ENCODE measurements around the gene SEMA5A.

DNA sequence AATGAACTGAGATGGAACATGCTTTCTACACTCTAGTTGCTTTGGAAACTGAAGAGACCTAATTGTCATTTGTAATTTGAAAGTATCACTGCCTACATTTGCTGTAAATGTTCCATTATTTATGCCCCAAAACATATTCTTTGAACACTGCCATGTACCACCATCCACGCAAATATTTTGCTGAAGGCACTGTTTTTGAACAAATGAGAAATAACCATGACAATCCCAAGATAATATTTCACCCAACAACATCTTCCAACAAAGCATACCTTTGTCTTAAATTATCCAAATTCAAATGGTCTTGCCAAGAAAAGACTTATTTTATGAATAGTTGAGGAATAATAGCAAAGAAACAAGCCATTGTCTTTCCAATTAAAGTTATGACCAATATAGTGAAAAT lies 356.2 kb downstream of the SEMA5A start:
- TF ChIP-seq, protein P1, sequence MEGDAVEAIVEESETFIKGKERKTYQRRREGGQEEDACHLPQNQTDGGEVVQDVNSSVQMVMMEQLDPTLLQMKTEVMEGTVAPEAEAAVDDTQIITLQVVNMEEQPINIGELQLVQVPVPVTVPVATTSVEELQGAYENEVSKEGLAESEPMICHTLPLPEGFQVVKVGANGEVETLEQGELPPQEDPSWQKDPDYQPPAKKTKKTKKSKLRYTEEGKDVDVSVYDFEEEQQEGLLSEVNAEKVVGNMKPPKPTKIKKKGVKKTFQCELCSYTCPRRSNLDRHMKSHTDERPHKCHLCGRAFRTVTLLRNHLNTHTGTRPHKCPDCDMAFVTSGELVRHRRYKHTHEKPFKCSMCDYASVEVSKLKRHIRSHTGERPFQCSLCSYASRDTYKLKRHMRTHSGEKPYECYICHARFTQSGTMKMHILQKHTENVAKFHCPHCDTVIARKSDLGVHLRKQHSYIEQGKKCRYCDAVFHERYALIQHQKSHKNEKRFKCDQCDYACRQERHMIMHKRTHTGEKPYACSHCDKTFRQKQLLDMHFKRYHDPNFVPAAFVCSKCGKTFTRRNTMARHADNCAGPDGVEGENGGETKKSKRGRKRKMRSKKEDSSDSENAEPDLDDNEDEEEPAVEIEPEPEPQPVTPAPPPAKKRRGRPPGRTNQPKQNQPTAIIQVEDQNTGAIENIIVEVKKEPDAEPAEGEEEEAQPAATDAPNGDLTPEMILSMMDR (IDR thresholded peaks at IDR 0.05; ENCODE audit: low read length): no peak
- TF ChIP-seq EZH2 (optimal IDR thresholded peaks at IDR 0.05; ENCODE audit: low read depth, low read length) (no peak), EZH2phosphoT487 (IDR thresholded peaks at IDR 0.05; ENCODE audit: low read length) (no peak)

Measured in MM.1S (cell line).